ENCODE data around the gene TADA2B.

Gene TADA2B, protein sequence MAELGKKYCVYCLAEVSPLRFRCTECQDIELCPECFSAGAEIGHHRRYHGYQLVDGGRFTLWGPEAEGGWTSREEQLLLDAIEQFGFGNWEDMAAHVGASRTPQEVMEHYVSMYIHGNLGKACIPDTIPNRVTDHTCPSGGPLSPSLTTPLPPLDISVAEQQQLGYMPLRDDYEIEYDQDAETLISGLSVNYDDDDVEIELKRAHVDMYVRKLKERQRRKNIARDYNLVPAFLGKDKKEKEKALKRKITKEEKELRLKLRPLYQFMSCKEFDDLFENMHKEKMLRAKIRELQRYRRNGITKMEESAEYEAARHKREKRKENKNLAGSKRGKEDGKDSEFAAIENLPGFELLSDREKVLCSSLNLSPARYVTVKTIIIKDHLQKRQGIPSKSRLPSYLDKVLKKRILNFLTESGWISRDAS

DNA sequence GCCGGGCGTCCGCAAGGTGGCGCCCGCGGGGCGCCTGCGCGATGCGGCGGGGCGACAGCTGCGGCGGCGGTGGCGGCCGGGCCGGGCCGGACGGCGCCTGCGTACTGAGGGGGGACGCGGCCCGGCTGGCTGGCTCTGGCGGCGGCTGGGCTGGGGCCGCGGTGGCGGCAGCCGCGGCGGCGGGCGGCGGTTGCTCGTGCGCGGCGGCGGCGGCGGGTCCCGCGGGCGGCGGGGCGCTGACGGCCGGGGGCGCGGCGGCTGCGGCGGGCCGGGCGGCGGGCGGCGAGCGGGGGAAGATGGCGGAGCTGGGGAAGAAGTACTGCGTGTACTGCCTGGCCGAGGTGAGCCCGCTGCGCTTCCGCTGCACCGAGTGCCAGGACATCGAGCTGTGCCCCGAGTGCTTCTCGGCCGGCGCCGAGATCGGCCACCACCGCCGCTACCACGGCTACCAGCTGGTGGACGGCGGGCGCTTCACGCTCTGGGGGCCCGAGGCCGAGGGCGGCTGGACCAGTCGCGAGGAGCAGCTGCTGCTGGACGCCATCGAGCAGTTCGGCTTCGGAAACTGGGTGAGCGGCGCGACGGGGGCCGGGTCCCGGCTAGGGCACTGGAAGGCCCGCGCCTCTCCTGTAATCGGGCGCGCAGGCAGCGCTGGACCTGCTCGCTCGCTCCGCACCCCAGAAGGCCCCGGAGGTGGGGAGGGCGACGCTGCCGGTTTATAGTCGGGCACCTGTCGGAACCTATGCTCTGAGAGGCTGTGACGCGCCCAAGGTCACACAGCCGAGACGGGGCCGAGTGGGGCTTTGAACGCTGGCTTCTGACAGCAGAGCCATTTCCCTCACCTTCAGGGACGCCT lies at the start of gene TADA2B:
TADA2B (plus strand) TSS at position 89 of the 853 bp plus-strand sequence; CDS start at position 297, 208 bp downstream.
- H3K27ac ChIP-seq, result no peak within 1 kb of the TSS; the same call in 1 of the 2 replicates
- H3K27me3 ChIP-seq (ENCODE audit: insufficient read depth, low read depth), result no peaks in the 10 kb centered on the region
- peaks cover 34% of the 10 kb centered on the region for H3K4me1 ChIP-seq (ENCODE audit: low read depth, poor library complexity, severe bottlenecking)
- H3K79me2 ChIP-seq (ENCODE audit: insufficient read depth, low read depth), result peaks cover 31% of the 10 kb centered on the region; the same call in 1 of the 2 replicates
- no peaks in the 10 kb centered on the region for H3K36me3 ChIP-seq (ENCODE audit: insufficient read depth)
- TF ChIP-seq, protein P1, sequence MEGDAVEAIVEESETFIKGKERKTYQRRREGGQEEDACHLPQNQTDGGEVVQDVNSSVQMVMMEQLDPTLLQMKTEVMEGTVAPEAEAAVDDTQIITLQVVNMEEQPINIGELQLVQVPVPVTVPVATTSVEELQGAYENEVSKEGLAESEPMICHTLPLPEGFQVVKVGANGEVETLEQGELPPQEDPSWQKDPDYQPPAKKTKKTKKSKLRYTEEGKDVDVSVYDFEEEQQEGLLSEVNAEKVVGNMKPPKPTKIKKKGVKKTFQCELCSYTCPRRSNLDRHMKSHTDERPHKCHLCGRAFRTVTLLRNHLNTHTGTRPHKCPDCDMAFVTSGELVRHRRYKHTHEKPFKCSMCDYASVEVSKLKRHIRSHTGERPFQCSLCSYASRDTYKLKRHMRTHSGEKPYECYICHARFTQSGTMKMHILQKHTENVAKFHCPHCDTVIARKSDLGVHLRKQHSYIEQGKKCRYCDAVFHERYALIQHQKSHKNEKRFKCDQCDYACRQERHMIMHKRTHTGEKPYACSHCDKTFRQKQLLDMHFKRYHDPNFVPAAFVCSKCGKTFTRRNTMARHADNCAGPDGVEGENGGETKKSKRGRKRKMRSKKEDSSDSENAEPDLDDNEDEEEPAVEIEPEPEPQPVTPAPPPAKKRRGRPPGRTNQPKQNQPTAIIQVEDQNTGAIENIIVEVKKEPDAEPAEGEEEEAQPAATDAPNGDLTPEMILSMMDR (conservative IDR thresholded peaks at IDR 0.05; ENCODE audit: low read depth, low read length), result no peak
- peak within 1 kb of the TSS; percentile 54 for H2AFZ ChIP-seq (ENCODE audit: low read depth)
- peak within 1 kb of the TSS; percentile 54 for H3K4me2 ChIP-seq
- H4K20me1 ChIP-seq (ENCODE audit: insufficient read depth), result no peaks in the 10 kb centered on the region
- H3K9ac ChIP-seq, result peak within 1 kb of the TSS; percentile 57; the same call in 1 of the 2 replicates
- no peak within 1 kb of the TSS for H3K4me3 ChIP-seq (IDR thresholded peaks at IDR 0.05; ENCODE audit: insufficient read depth, low read depth, low read length)

DNA sequence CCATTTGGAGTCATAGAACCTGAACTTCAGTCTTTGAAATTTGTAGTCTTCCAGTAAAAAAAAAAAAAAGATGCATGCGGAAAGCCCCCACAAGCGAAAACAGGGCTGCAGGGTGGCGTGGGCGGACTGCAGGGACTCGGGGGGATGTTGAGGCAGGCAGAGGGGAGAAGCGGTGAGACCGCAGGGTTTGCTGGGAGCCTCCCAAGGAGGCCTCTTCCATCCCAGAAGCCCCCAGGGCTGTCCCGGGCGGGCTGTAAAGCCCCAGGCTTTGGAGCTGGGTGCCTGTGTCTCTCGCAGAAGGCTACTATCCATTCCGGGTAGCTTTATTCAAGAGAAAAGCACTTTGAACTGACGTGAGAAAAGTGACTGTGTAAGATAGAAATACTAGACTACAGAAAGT lies 46.7 kb upstream of the TADA2B start:
- no peak overlapping the region for H3K4me3 ChIP-seq (IDR thresholded peaks at IDR 0.05; ENCODE audit: insufficient read depth, low read depth, low read length)
- no peaks in the 10 kb centered on the region for H3K36me3 ChIP-seq (ENCODE audit: insufficient read depth)
- H3K27ac ChIP-seq, result no peak overlapping the region
- peaks cover 29% of the 10 kb centered on the region for H3K4me1 ChIP-seq (ENCODE audit: low read depth, poor library complexity, severe bottlenecking)
- H4K20me1 ChIP-seq (ENCODE audit: insufficient read depth), result no peaks in the 10 kb centered on the region
- H3K27me3 ChIP-seq (ENCODE audit: insufficient read depth, low read depth), result no peaks in the 10 kb centered on the region
- no peak overlapping the region for H2AFZ ChIP-seq (ENCODE audit: low read depth)
- H3K79me2 ChIP-seq (ENCODE audit: insufficient read depth, low read depth), result peaks cover 18% of the 10 kb centered on the region; the same call in 1 of the 2 replicates
- TF ChIP-seq, protein P1 (conservative IDR thresholded peaks at IDR 0.05; ENCODE audit: low read depth, low read length), result no peak
- no peak overlapping the region for H3K4me2 ChIP-seq
- H3K9ac ChIP-seq, result no peak overlapping the region

DNA sequence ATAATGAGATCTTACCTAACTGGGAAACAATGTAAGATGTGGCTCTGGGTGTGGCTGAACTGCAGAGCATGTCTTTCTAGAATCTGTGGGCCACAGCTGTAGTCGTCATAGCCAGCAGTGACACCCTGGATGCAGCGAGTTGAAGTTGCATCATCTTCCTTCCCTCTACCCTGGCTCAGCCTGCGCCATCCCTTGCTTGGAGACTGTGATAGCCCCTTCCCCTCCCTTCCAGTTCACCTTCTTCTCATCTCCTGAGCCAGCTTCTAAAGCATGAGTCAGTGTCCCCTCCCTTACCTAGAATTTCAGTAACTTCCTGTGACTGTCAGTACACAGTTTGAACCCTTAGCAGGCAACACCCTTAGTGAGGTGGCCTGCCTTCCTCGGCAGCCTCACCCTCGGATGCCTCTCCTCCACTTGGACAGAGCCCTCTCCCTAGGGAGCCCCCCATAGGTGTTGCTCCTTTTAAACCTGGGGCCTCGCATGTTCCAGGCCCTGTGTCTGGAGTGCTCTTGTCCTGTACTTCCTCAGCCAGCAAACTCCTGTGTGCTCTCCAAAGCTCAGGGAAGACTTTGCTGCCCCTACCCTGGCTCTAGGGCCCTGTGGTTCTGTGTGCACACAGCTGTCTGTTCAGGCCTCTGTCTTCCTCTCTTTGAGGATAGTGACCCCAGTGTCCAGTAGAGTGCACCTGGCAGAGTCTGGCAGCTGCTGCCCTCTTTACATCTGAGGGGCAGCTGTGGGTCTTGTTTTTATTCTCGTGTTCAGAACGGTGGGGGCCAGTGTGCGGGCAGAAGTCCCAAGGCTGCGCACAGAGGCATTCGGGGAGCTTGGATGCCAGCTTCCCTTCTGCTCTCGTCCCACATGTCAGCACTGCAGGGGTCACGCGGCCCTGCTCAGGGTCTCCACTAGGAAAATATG lies 43.7 kb upstream of the TADA2B start:
- H2AFZ ChIP-seq (ENCODE audit: low read depth), result no peak overlapping the region

More for the DNA sequence above, 43.7 kb upstream of the TADA2B start:
- H3K36me3 ChIP-seq (ENCODE audit: insufficient read depth), result no peaks in the 10 kb centered on the region
- H3K27me3 ChIP-seq (ENCODE audit: insufficient read depth, low read depth), result no peaks in the 10 kb centered on the region
- H3K4me2 ChIP-seq, result no peak overlapping the region
- H4K20me1 ChIP-seq (ENCODE audit: insufficient read depth), result no peaks in the 10 kb centered on the region
- no peak overlapping the region for H3K9ac ChIP-seq
- no peaks in the 10 kb centered on the region; the same call in 1 of the 2 replicates for H3K79me2 ChIP-seq (ENCODE audit: insufficient read depth, low read depth)
- H3K4me3 ChIP-seq (IDR thresholded peaks at IDR 0.05; ENCODE audit: insufficient read depth, low read depth, low read length), result no peak overlapping the region
- no peak overlapping the region for H3K27ac ChIP-seq
- no peaks in the 10 kb centered on the region for H3K4me1 ChIP-seq (ENCODE audit: low read depth, poor library complexity, severe bottlenecking)
- TF ChIP-seq, protein P1 (conservative IDR thresholded peaks at IDR 0.05; ENCODE audit: low read depth, low read length), result no peak
